Hepatocyte (in vitro differentiated cells): Measurements from ENCODE around the gene VASH2.

Source experiments
- EZH2 ChIP-seq: fragments of 200-600 bp; sonication (generic); IDR thresholded peaks from 2 replicates; pipeline ENCODE4 v1.6.1; 2016; ENCODE audit warnings: antibody characterized with exemption, mild to moderate bottlenecking, borderline replicate concordance
- TF ChIP-seq, protein P1 (sequence below): fragments of 200-600 bp; sonication (generic); IDR thresholded peaks from 2 replicates; pipeline ENCODE4 v1.5.1; 2016; ENCODE audit warnings: antibody characterized with exemption, mild to moderate bottlenecking; ENCODE audit not compliant: poor library complexity

DNA sequence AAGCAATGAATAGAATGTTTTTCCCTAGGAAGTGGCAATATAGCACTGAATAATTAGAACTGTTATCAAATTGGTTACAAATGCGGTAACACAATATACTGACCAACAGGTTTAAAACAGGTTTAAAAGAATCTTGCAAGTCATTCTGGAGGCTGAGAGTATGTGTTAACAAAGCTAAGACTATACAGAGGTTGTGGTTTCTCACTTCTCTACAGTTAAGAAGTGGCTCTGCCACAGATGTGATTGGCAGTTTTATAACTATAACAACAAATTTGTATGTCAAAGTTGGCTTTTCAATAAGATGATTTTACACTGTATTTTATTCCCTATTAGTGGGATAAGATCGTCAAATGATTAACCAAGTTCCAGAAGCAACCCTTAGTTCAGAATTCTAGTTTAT is 58.2 kb downstream of the VASH2 start:
- TF ChIP-seq EZH2, result no peak
- TF ChIP-seq, protein P1, sequence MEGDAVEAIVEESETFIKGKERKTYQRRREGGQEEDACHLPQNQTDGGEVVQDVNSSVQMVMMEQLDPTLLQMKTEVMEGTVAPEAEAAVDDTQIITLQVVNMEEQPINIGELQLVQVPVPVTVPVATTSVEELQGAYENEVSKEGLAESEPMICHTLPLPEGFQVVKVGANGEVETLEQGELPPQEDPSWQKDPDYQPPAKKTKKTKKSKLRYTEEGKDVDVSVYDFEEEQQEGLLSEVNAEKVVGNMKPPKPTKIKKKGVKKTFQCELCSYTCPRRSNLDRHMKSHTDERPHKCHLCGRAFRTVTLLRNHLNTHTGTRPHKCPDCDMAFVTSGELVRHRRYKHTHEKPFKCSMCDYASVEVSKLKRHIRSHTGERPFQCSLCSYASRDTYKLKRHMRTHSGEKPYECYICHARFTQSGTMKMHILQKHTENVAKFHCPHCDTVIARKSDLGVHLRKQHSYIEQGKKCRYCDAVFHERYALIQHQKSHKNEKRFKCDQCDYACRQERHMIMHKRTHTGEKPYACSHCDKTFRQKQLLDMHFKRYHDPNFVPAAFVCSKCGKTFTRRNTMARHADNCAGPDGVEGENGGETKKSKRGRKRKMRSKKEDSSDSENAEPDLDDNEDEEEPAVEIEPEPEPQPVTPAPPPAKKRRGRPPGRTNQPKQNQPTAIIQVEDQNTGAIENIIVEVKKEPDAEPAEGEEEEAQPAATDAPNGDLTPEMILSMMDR, result no peak
